ENCODE measurements around the gene TESMIN. TPM values are rescaled to one million over a fixed set of nuclear protein-coding genes. Genes with fewer than 3 reads are reported as not detected.
A peak's percentile ranks its signal among the peaks of the same experiment; 100 is the strongest.

TESMIN gene
- total RNA-seq, 1 experiment from 2014 or later, result 8.0 TPM

DNA sequence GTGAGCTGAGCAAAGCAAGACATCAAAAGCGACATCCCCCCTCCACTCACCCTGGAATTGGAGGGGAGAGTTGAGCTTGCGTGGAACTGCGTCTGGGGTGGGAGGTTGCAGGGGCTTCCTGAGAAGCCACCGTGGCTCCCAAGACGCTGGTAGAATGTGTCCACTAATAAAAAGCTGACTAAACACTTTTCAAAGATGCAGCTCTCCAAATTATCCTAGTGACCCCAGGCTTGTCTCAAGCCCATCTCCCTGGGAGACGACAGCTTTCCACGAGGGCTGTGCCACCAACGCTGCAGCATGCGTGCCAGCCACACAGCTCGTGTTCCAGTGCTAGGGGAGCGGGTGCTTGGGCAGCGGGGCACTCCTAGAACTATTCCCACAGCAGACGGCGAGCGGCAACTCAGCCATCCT lies 73.3 kb downstream of the TESMIN start:
- Histone ChIP-seq H3K9me3 (ENCODE audit: low read depth, low read length, poor library complexity, severe bottlenecking) (no peaks in the 10 kb centered on the region), H3K4me1 (ENCODE audit: insufficient read depth, low read length, poor library complexity, severe bottlenecking) (no peaks in the 10 kb centered on the region), H3K27ac (ENCODE audit: low read depth, low read length, poor library complexity, severe bottlenecking) (no peak overlapping the region), H3K36me3 (ENCODE audit: insufficient read depth, low read length, poor library complexity, severe bottlenecking) (no peaks in the 10 kb centered on the region), H3K27me3 (replicated peaks; ENCODE audit: insufficient read depth, low read depth, low read length, poor library complexity) (peaks cover 1% of the 10 kb centered on the region), H3K4me3 (ENCODE audit: low read depth, low read length, poor library complexity, severe bottlenecking) (no peak overlapping the region)
- intact Hi-C loops (cut with micrococcal nuclease; ENCODE audit: unreplicated experiment), result no loop called here
- CTCF ChIA-PET, result interaction anchor here (0.6 to 0.7 kb wide), 3 partner anchors 92 to 673 kb away, joined by 3 read pairs; no protein-coding TSS in a partner anchor
- no TSS peak for BruUV-seq (replicated peaks)
- TF ChIP-seq, protein P1, sequence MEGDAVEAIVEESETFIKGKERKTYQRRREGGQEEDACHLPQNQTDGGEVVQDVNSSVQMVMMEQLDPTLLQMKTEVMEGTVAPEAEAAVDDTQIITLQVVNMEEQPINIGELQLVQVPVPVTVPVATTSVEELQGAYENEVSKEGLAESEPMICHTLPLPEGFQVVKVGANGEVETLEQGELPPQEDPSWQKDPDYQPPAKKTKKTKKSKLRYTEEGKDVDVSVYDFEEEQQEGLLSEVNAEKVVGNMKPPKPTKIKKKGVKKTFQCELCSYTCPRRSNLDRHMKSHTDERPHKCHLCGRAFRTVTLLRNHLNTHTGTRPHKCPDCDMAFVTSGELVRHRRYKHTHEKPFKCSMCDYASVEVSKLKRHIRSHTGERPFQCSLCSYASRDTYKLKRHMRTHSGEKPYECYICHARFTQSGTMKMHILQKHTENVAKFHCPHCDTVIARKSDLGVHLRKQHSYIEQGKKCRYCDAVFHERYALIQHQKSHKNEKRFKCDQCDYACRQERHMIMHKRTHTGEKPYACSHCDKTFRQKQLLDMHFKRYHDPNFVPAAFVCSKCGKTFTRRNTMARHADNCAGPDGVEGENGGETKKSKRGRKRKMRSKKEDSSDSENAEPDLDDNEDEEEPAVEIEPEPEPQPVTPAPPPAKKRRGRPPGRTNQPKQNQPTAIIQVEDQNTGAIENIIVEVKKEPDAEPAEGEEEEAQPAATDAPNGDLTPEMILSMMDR (conservative IDR thresholded peaks at IDR 0.05; ENCODE audit: low read depth, low read length), result no peak
- no peak for TF ChIP-seq EZH2 (IDR thresholded peaks at IDR 0.05; ENCODE audit: borderline replicate concordance, low read depth, low read length, poor library complexity, severe bottlenecking)
- POLR2A ChIA-PET (ENCODE audit: low non-redundant PET), result no interaction called here
- no peak for DNase-seq (ENCODE audit: low spot score)

DNA sequence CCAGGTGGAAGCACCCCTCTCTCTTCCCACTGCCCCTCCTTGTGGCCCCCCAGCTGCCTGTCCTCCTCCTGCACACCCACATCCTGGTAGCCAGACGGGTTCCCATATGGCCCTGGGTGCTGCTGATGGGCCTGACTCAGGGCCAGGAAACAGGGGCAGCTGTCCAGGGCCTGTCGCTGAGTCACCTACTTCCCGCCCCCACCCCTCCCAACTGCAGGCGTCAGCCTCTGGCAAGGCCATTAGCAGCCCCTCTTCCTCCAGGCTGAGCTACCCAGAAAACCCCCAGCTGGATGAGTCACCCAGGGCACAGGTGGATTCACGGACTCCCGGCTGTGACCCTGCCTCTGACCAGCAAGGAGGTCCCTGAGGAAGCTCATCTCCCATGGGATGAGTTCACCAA lies 73.9 kb downstream of the TESMIN start:
- no peaks in the 10 kb centered on the region for H3K4me1 ChIP-seq (ENCODE audit: insufficient read depth, low read length, poor library complexity, severe bottlenecking)
- H3K4me3 ChIP-seq (ENCODE audit: low read depth, low read length, poor library complexity, severe bottlenecking), result no peak overlapping the region
- intact Hi-C loops (cut with micrococcal nuclease; ENCODE audit: unreplicated experiment), result no loop called here
- DNase-seq (ENCODE audit: low spot score), result peak; percentile 18
- no peaks in the 10 kb centered on the region for H3K9me3 ChIP-seq (ENCODE audit: low read depth, low read length, poor library complexity, severe bottlenecking)
- ChIA-PET CTCF (interaction anchor here (0.7 kb wide), 1 partner anchor 672 kb away, joined by 3 read pairs; no protein-coding TSS in a partner anchor), POLR2A (ENCODE audit: low non-redundant PET) (no interaction called here)
- H3K27me3 ChIP-seq (replicated peaks; ENCODE audit: insufficient read depth, low read depth, low read length, poor library complexity), result no peaks in the 10 kb centered on the region
- no TSS peak for BruUV-seq (replicated peaks)
- no peaks in the 10 kb centered on the region for H3K36me3 ChIP-seq (ENCODE audit: insufficient read depth, low read length, poor library complexity, severe bottlenecking)
- H3K27ac ChIP-seq (ENCODE audit: low read depth, low read length, poor library complexity, severe bottlenecking), result no peak overlapping the region
- TF ChIP-seq, protein P1 (conservative IDR thresholded peaks at IDR 0.05; ENCODE audit: low read depth, low read length), result no peak
- TF ChIP-seq EZH2 (IDR thresholded peaks at IDR 0.05; ENCODE audit: borderline replicate concordance, low read depth, low read length, poor library complexity, severe bottlenecking), result no peak

DNA sequence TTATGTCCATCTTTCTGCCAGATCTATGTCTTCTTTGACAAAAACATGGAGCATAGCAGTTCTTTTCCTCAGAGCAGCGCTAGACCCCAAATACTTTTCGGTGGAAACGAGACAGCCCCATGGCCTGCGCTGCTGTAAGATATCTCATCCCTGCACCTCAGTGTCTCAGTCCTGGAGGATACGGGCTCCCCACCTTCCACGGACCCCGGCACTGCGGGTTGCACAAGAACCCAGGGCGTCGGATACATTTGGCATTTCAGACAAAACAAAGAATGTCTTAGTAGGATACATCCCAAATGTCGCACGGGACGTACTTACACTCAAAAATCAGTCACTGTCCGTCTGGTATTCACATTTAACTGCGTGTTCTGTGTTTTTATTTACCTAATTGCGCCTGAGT lies 76.9 kb downstream of the TESMIN start:
- Histone ChIP-seq H3K27me3 (replicated peaks; ENCODE audit: insufficient read depth, low read depth, low read length, poor library complexity) (no peaks in the 10 kb centered on the region), H3K27ac (ENCODE audit: low read depth, low read length, poor library complexity, severe bottlenecking) (no peak overlapping the region), H3K36me3 (ENCODE audit: insufficient read depth, low read length, poor library complexity, severe bottlenecking) (no peaks in the 10 kb centered on the region), H3K4me3 (ENCODE audit: low read depth, low read length, poor library complexity, severe bottlenecking) (no peak overlapping the region), H3K9me3 (ENCODE audit: low read depth, low read length, poor library complexity, severe bottlenecking) (no peaks in the 10 kb centered on the region), H3K4me1 (ENCODE audit: insufficient read depth, low read length, poor library complexity, severe bottlenecking) (no peaks in the 10 kb centered on the region)
- no peak for DNase-seq (ENCODE audit: low spot score)
- ChIA-PET POLR2A (ENCODE audit: low non-redundant PET) (interaction anchor here (0.7 to 0.9 kb wide), 2 partner anchors 13 to 174 kb away, joined by 4 read pairs; no protein-coding TSS in a partner anchor), CTCF (no interaction called here)
- intact Hi-C loops (cut with micrococcal nuclease; ENCODE audit: unreplicated experiment), result no loop called here
- TF ChIP-seq, protein P1 (conservative IDR thresholded peaks at IDR 0.05; ENCODE audit: low read depth, low read length), result no peak
- no peak for TF ChIP-seq EZH2 (IDR thresholded peaks at IDR 0.05; ENCODE audit: borderline replicate concordance, low read depth, low read length, poor library complexity, severe bottlenecking)
- BruUV-seq (replicated peaks), result no TSS peak
